ENCODE data around the gene AVPR1B.
A peak's percentile ranks its signal among the peaks of the same experiment; 100 is the strongest.
"Not testable (repeated sequence)": the region's sequence is repeated elsewhere in the genome, so short reads cannot be mapped to it uniquely, and the experiment has no call there.

AVPR1B gene

DNA sequence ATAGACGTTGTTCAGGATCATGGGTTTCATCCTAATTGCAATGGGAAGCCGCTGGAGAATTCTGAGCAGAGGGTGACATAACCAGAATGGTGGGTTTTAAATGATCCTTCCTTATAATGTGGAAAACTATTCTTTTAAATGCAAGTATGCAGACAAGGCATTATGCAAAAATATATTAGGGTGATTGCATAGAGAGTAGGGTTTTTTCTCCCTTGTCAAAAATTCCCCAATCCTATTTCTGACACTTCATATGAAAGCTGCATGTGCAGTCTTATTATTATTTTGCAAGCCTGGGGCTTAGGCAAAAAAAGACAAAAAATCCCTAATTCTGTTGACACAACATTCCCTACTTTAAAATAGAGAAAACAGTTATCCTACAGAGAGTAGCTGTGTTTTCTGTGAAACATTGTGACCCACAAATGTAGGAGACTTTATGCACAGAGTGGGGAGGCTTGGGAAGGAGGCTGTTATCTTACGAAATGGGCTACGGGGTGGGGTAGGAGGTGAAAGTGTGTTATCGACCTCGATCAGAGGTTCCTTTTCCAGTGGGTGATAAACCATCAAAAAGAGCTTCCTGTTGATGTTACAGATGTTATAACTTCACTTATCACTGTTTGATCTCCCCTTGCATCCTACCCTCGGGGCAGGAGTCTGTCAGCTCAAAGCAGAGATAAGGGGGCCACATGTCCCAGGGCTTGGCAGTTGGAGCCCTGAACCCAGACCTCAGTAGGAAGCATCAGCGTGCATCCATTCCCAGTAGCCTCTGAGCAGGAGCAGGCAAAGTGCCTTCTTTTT is 37.0 kb downstream of the AVPR1B start:
- peak; percentile 45 to 57 for DNase-seq

DNA sequence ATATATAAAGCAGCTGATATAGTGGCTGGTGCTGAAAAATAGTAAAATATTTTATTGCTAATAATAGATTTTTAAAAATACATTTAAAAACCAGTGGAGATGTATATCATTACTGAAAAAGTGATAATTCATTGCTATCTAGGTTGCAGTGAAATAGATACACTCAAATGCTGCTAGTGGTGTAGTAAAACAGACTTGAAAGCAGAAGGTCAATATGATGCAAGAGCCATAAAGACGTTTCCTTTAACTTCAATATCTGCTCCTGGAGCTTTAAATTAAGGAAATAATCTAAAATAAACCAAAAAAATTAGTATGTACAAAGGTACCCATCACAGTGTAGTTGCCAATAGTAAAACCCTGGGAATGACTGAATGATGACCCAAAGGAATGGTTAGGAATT is 38.1 kb downstream of the AVPR1B start:
- DNase-seq, result no peak

DNA sequence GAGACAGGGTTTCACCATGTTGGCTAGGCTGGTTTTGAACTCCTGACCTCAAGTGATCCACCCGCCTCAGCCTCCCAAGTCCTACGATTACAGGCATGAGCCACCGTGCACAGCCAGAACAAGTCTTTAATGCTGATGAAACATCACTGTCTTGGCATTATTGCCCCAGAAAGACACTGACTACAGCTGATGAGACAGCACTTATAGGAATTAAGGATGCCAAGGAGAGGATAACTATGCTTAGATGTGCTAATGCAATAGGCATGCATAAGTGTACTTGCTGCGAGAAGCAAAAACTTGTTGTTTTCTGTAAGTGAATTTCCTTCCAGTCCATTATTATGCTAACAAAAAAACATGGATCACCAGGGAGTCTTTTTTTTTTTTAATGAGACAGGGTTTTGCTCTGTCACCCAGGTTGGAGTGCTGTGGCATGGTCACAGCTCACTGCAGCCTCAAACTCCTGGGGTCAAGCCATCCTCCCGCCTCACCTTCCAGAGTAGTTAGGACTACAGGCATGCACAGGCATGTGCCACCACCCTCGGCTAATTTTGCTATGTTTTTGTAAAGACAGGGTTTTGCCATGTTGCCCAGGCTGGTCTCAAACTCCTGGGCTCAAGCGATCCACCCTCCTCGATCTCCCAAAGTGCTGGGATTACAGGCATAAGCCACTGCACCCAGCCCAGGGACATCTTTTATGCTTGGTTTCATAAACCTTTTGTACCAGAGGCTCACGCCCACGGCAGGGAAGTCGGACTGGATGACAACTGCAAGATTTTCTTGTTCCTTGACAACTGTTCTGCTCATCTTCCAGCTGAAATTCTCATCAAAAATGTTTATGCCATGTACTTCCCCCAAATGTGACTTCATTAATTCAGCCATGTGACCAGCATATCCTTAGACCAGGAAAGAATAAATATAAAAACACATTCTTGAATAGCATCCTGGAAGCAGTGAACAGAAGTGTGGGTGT is 41.1 kb downstream of the AVPR1B start:
- DNase-seq, result peak; percentile 31 to 47

DNA sequence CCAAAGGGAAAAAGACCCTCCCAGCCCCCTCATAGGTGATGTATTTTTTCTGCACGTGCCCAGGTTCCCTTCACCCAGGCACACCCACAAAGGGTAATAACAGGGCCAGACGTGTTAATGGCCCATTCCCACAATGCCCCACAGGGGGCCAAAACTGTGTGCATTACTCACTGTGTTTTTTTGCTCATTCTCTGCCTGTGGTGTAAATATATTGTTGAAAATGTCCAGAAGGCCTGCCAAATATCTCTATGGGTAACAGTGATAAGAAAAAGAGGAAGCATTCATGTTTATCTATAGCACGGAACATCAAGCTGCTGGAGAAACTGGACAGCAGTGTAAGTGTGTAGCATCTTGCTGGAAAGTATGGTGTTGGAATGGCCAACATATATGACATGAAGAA is 42.3 kb downstream of the AVPR1B start:
- DNase-seq, result no peak

DNA sequence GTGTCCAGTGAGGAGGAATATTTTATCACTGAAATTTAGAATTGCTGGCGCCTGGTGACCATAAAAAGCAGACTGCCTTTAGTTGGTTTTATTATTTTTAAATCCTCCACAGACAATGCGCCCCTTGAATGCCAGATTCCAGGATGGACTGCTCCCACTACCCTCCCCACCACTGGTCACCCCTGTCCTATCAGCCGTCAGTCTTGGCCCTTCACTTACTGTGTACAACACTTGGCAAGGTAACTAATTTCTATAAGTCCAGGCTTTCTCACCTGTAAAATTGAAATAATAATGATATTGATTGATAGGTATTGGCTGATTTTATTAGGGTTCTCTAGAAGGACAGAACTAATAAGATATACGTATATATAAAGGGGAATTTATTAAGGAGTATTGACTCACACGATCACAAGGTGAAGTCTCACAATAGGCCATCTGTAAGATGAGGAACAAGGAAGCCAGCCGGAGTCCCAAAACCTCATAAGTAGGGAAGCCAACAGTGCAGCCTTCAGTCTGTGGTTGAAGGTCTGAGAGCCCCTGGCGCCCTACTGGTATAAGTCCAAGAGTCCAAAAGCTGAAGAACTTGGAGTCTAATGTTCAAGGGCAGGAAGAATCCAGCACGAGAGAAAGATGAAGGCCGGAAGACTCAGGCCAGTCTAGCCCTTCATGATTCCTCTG is 46.4 kb downstream of the AVPR1B start:
- peak; percentile 40 to 53 for DNase-seq

DNA sequence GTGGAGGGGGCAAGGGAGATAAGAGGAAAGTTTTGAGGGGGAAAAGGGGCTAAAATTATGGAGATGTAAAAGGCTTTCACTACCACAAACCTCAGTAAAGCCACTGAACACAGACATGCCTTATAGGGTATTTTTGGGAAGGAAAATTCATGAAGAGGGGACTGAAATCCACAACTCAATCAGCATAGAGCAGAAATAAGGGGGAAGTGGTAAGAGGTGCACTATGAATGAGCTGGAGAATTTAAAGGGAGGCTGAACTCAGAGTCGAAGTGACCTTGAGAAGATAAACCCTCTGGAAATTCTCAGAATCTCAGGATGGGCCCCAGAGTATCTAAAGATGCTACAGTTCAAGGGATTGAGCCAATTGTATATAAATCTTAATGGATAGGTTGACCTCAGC is 48.9 kb downstream of the AVPR1B start:
- DNase-seq, result no peak

DNA sequence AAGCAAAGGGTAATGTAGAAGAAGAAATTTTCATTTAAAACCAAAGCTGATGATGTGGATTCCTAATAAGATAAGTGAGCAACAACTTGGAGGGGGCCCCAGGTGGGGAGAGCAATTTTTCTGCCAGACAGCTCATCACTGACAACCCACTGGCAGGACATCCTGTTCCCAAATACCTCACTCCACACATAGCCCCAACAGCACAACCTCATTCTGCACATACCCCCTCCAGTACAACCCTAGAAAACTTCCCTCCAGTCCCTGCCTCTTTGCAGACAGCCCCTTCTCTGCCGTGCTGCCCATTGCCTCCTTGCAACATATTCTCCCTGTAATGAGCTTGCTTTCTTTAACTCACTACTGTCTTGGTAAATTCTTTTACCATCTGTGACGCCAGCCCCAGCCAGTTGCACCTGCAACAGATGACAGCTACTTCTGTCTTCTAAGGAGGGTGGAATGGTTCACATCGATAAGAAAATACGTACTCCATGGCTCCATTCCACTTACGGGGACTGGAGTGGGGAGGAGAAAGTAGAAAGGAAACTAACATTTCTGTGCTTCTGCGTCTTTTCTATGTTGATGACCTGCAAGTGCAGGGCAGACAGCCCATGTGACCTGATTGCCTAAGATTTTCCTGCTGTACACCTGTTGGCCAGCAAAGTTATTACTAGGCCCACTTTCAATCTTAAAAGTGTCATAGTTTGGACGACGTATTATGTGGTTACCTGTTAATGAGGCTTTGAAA is 49.5 kb downstream of the AVPR1B start:
- no peak for DNase-seq

DNA sequence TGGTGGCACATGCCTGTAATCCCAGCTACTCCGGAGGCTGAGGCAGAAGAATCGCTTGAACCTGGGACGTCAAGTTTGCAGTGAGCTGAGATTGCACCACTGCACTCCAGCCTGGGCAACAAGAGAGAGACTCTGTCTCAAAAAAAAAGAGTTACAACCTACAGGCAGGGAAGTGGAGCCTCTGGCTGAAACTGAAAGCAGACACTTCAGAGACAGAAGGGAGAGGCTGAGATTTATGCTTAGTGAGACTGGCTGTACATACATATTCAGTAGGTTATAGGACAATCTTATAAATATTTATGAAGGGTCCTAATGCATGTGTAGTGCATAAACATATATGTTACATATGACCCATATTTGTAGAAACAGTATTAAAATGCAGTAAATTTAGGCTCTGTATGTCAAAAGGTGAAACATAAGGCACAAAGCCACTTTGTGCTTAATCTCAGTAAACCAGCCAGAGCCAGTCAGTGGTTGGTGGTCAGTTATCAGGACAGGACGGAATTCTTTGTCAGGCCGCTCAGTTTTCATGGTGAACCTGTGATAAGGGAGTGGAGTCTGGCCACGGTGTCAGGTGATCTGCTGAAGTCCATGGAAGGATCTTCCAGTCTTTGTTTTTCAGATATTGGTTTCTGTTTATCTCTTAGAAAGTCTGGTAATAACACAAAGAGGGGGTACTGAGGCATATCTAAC is 50.6 kb downstream of the AVPR1B start:
- DNase-seq, result peak; percentile 40 to 45

DNA sequence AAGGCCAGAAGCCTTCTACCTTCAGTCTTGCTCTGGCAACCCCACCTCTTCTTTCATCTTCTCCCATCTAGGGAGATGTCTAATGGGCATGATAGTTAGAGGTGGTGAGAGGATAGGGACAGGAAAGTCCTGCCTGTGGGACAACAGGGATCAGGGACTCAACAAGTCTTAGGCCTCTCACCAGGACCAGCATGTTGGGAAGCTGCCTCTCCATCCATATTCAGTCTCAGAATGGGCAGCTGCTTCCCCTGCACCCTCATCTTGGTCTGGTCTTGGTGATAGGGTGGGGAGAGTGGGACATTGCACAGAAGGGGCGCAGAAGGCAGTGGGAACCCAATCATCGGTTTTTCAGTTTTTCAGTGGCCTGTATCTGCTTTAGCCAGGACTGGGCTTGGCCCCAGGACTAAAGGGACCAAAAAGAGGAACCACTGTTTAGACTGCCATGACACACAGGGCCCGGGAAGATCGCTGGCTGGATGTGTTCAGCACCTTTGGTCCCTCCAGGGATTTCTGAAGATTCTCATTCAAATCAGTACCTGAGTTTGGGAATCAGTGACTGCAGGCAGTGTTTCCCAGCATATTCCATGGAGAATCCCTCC is 51.5 kb downstream of the AVPR1B start:
- no peak for DNase-seq

DNA sequence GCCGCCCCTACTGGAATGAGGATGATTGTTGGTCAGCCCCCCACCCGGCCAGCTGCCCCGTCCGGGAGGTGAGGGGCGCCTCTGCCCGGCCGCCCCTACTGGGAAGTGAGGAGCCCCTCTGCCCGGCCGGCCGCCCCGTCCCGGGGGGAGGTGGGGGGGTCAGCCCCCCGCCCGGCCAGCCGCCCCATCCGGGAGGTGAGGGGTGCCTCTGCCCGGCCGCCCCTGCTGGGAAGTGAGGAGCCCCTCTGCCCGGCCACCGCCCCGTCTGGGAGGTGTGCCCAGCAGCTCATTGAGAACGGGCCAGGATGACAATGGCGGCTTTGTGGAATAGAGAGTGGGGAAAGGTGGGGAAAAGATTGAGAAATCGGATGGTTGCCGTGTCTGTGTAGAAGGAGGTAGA is 52.7 kb downstream of the AVPR1B start:
- not testable (repeated sequence) for DNase-seq

DNA sequence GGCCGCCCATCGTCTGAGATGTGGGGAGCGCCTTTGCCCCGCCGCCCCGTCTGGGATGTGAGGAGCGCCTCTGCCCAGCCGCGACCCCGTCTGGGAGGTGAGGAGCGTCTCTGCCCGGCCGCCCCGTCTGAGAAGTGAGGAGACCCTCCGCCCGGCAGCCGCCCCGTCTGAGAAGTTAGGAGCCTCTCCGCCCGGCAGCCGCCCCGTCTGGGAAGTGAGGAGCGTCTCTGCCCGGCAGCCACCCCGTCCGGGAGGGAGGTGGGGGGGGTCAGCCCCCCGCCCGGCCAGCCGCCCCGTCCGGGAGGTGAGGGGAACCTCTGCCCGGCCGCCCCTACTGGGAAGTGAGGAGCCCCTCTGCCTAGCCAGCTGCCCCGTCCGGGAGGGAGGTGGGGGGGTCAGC is 53.2 kb downstream of the AVPR1B start:
- not testable (repeated sequence) for DNase-seq

DNA sequence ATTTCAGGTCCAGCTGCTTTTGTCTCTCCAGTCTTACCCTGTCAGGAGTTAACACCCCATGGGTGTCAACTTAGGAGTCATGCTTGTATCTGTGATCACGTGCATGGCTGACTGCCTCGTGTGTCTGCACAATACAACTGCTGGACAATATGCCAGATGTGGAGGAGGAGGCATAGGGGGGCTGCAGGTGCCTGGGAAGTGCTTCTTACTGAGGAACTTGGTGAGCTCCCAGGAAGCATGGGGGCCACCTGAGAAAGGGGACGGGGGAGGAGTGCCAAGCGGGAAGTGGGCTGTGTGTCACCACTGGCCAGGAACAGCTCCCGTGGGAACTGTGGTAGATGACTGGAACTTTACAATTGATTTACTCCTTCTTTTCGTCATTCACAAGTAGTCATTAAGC is 54.7 kb downstream of the AVPR1B start:
- no peak for DNase-seq

DNA sequence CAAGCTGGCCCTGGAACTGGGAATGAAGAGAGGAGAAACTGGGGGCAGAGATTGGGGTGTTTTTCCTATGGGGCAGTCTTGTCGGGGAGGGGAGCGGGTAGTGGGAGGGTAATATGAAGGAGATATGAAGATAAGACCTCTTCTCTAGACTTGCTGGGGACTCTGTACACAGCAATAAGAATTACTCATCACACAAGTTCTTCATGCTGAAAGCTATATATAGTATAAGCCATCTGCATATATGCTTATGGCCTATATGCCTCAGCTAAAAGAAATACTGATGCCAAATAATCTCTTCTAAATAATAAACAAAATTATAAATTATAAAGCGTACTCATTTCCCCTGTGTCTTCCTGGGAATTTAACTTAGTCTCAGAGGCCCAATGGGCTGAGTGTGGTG is 56.3 kb downstream of the AVPR1B start:
- no peak for DNase-seq
